HepG2 (cell line): Measurements from ENCODE around the gene STX12. TPM values are rescaled to one million over a fixed set of nuclear protein-coding genes. Genes with fewer than 3 reads are reported as not detected.
A peak's percentile ranks its signal among the peaks of the same experiment; 100 is the strongest.

Source experiments
- ATRX ChIP-seq: sonication (generic); formaldehyde crosslinking; IDR thresholded peaks from 2 replicates; pipeline ENCODE4 v1.4.0; 2020; ENCODE audit warnings: missing genetic modification reagents, borderline replicate concordance
- CHD4 ChIP-seq: fragments of 200-600 bp; sonication (generic); IDR thresholded peaks from 2 replicates; pipeline ENCODE4 v1.7.0; 2017; ENCODE audit warnings: mild to moderate bottlenecking, low read length, borderline replicate concordance
- ELF4 ChIP-seq: sonication (generic); formaldehyde crosslinking; IDR thresholded peaks from 2 replicates; pipeline ENCODE4 v1.5.0; 2020; ENCODE audit warnings: missing genetic modification reagents, mild to moderate bottlenecking, moderate library complexity, borderline replicate concordance
- FOXJ3 ChIP-seq: sonication (generic); formaldehyde crosslinking; IDR thresholded peaks from 2 replicates; pipeline ENCODE4 v1.4.0; 2020; ENCODE audit warnings: missing genetic modification reagents, mild to moderate bottlenecking, borderline replicate concordance
- GFI1 ChIP-seq: sonication (generic); formaldehyde crosslinking; IDR thresholded peaks from 2 replicates; pipeline ENCODE4 v1.5.0; 2020; ENCODE audit warnings: missing genetic modification reagents, mild to moderate bottlenecking, borderline replicate concordance
- KDM6A ChIP-seq: IDR thresholded peaks from 2 replicates; pipeline ENCODE4 v1.6.1; 2016; ENCODE audit warnings: low read depth
- MXD3 ChIP-seq: IDR thresholded peaks from 2 replicates; pipeline ENCODE4 v1.6.1; 2016; ENCODE audit warnings: mild to moderate bottlenecking, missing biosample characterization, missing genetic modification reagents
- NR0B2 ChIP-seq: sonication (generic); formaldehyde crosslinking; IDR thresholded peaks from 2 replicates; pipeline ENCODE4 v1.4.0; 2020; ENCODE audit warnings: mild to moderate bottlenecking, missing genetic modification reagents
- SMAD1 ChIP-seq: sonication (generic); formaldehyde crosslinking; IDR thresholded peaks from 2 replicates; pipeline ENCODE4 v1.4.0; 2020; ENCODE audit warnings: missing genetic modification reagents, low read depth, mild to moderate bottlenecking, borderline replicate concordance
- SRSF1 ChIP-seq: fragments of 200-400 bp; formaldehyde crosslinking; optimal IDR thresholded peaks from 2 replicates; pipeline ENCODE3; 2017; ENCODE audit warnings: mild to moderate bottlenecking, low read depth, low read length, moderate library complexity
- STAT6 ChIP-seq: sonication (generic); formaldehyde crosslinking; IDR thresholded peaks from 2 replicates; pipeline ENCODE4 v1.4.0; 2020; ENCODE audit warnings: missing genetic modification reagents, mild to moderate bottlenecking, borderline replicate concordance
- TBL1XR1 ChIP-seq: fragments of 150-350 bp; IDR thresholded peaks from 2 replicates; pipeline ENCODE4 v1.6.1; 2014; ENCODE audit warnings: borderline replicate concordance, low read length; ENCODE audit not compliant: partially characterized antibody
- ZBTB10 ChIP-seq: sonication (generic); formaldehyde crosslinking; IDR thresholded peaks from 2 replicates; pipeline ENCODE4 v1.4.0; 2020; ENCODE audit warnings: missing genetic modification reagents, borderline replicate concordance
- ZBTB34 ChIP-seq: sonication (generic); formaldehyde crosslinking; IDR thresholded peaks from 2 replicates; pipeline ENCODE4 v1.8.0; 2022; ENCODE audit warnings: mild to moderate bottlenecking, missing genetic modification reagents
- ZBTB49 ChIP-seq: sonication (generic); formaldehyde crosslinking; IDR thresholded peaks from 2 replicates; pipeline ENCODE4 v1.4.0; 2020; ENCODE audit warnings: missing genetic modification reagents, borderline replicate concordance
- ZMAT3 ChIP-seq: sonication (generic); formaldehyde crosslinking; conservative IDR thresholded peaks from 2 replicates; pipeline ENCODE4 v1.7.0; 2021; ENCODE audit warnings: missing genetic modification reagents
- ZNF567 ChIP-seq: sonication (generic); formaldehyde crosslinking; IDR thresholded peaks from 2 replicates; pipeline ENCODE4 v1.8.1; 2023; ENCODE audit warnings: mild to moderate bottlenecking, missing genetic modification reagents, borderline replicate concordance
- polyA plus RNA-seq, 8 experiments: library from polyadenylated mRNA; depleted of rRNA in 3 of 8; stranded (reverse) in 7 of 8; unstranded in 1 of 8; fragments of >200 nt; fragmentation: Illumina TruSeq in 4 of 8; extraction: Trizol in 4 of 8; gene quantifications; 2 replicates each; pipeline versions ENCODE4 v1.2.1 to v1.2.3, GENCODE V29; 2011 to 2016; ENCODE audit warnings: low read depth in 4 of 8, missing spikeins in 1 of 8, mixed read lengths in 1 of 8; ENCODE audit not compliant: insufficient read depth in 1 of 8
- total RNA-seq, 5 experiments: library from RNA; depleted of rRNA; stranded (reverse); fragments of >200 nt; fragmentation: Illumina TruSeq; extraction: Trizol; gene quantifications; 2 replicates each; pipeline ENCODE4 v1.2.3, GENCODE V29; 2016; ENCODE audit warnings: low read depth in 1 of 5

STX12 gene
- total and polyA plus RNA-seq, 2 of the 13 experiments (the other 11 are each of a cell fraction or from before 2014, with no cell fraction given) = 9.0 to 19.7 TPM

- TF ChIP-seq SMAD1 (CRISPR knock-in tag) (no peak; the same call in 1 of the 2 replicates), MXD3 (CRISPR knock-in tag) (no peak), ZMAT3 (CRISPR knock-in tag) (peak; percentile 81), ZNF567 (CRISPR knock-in tag) (no peak), ZBTB10 (0 out of 2 replicates have a peak, but pooled peaks have one; percentile 59), ZBTB34 (CRISPR knock-in tag) (no peak), TBL1XR1 (no peak), ZBTB49 (CRISPR knock-in tag) (no peak), SRSF1 (peak; percentile 87), ELF4 (CRISPR knock-in tag) (no peak), GFI1 (CRISPR knock-in tag) (peak; percentile 40; the same call in 1 of the 2 replicates), CHD4 (no peak), KDM6A (no peak), FOXJ3 (CRISPR knock-in tag) (no peak; the same call in 1 of the 2 replicates), ATRX (CRISPR knock-in tag) (no peak), NR0B2 (no peak), STAT6 (no peak)
These were observed 57.8 kb downstream of the STX12 start, which contains the start of gene PPP1R8 (continued) for GRCh38 chr1:27830621-27831440.
